ENCODE results near the gene CBX2.
"Not testable (repeated sequence)": the region's sequence is repeated elsewhere in the genome, so short reads cannot be mapped to it uniquely, and the experiment has no call there.

The CBX2 gene

DNA sequence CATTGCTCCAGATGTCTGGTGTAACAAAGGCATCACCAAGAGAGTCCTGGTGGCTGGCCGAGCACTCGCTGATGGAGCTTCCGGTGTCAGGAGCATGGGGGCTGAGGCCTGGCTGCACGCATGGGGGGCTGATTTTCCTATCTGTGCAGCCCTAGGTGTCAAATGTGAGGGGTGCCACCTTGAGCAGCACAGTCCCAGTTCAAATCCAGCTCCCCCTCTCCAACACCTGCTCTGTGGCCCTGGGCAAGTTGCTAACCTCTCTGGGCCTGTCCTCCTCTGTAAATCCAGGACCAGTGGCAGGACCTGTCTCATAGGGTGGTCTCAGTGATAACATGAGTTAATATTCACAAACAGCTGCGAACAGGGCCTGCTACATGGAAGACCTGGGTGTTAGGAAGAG, 34.3 kb upstream of the CBX2 start:
- no peak for DNase-seq

DNA sequence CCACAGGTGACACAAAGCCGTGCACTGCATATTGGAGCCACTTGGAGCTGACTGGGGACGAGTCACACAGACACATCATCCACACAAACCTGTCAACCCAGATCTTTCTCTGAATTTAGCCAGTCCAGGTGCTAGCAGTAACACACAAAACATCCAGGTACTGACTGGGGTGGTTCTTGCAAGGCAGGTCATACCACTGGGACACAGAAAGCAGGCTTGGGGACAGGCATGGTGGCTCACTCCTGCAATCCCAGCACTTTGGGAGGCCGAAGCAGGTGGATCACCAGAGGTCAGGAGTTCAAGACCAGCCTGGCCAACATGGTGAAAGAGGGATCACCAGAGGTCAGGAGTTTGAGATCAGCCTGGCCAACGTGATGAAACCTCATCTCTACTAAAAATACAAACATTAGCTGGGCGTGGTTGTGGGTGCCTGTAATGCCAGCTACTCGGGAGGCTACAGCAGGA, 32.3 kb upstream of the CBX2 start:
- DNase-seq = no peak

DNA sequence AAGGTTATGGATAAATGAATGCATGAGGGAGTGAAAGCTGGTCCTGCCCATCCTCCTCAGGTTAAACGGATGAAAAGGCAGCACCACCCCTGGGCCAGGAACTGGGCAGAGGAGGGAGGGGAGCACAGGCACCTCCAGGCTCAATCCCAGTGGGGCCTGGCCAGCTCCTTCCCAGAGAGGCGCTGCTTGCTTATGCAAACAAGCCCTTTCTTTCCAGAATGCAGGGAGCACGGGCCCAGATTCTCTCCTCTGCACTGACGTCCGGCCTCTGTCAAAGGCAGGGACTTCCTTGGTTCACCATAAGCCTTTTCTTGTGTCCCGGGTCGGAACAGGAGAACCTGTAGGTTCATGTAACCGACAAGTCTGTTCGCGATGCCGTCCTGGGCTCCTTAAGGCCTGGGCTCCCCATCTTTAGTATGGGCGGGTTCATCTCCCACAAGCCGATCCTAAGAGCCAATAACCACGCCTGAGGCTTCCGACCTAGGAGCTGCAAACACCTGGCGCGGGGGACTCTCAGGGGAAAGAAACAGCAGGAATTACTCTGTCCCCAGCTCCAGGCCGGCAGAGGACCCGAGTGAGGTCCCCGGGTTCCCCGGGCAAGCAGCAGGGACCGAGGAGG, 30.9 kb upstream of the CBX2 start:
- DNase-seq = no peak

DNA sequence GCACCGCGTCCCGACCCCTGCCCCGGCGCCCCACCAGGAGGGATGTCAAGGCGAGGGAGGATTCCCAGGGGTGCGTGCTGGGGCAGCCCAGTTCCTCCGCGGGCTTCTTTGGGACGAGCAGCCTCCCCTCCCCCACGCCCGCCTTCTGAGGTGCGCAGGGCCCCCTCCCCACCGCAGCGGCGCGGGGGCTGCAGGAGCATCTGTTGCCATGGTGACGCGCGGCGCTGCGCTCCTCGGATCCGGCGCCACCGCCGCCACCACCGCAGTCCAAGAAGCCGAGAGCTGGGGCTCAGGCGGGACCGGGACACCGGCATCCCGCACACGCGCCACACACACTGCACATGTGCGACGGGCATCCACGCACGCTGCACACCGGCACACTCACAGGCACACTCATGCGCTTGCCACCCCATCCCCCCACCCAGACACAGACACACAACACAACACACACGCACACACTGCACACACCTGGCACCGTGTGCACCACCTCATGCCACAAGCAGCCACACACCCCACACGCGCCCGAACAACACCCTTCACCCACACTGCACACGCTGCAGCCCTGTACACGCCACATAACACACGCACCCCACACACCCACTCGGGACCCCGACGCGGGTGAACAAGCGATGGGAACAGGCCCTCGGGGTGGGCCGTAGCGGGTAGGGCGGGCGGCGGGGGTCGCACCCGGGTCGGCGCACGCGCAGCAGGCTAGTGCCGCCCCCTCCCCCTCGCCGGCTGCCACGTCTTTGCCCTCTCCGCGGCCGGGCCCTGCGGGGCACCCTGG, 30.2 kb upstream of the CBX2 start:
- peak; percentile 44 for DNase-seq

- no peak for DNase-seq
Measured at GRCh38 chr17:79748295-79749099, 29.5 kb upstream of the CBX2 start.

- no peak for DNase-seq
Measured at GRCh38 chr17:79749156-79749815, 28.7 kb upstream of the CBX2 start.

- DNase-seq = no peak
Measured at GRCh38 chr17:79749958-79750357, 28.0 kb upstream of the CBX2 start.

GRCh38 chr17:79750650-79751545, 27.1 kb upstream of the CBX2 start:
- no peak for DNase-seq

- no peak for DNase-seq
Measured at GRCh38 chr17:79752175-79752574, 25.8 kb upstream of the CBX2 start.

- no peak for DNase-seq
Measured at GRCh38 chr17:79754370-79754769, 23.6 kb upstream of the CBX2 start.

DNA sequence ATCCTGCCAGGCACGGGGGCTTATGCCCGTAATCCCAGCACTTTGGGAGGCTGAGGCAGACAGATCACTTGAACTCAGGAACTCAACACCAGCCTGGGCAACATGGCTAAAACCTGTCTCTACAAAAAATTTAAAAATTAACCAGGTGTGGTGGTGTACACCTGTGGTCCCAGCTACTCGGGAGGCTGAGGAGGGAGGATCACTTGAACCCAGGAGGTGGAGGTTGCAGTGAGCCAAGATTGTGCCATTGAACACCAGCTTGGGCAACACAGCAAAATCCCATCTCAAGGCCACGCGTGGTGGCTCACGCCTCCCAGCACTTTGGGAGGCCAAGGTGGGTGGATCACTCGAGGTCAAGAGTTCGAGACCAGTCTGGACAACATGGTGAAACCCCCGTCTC, 23.0 kb upstream of the CBX2 start:
- not testable (repeated sequence) for DNase-seq

- no peak for DNase-seq
Measured at GRCh38 chr17:79755591-79755990, 22.4 kb upstream of the CBX2 start.

- no peak for DNase-seq
Measured at GRCh38 chr17:79757140-79757745, 20.7 kb upstream of the CBX2 start.

GRCh38 chr17:79758271-79758670, 19.7 kb upstream of the CBX2 start:
- DNase-seq = no peak

DNA sequence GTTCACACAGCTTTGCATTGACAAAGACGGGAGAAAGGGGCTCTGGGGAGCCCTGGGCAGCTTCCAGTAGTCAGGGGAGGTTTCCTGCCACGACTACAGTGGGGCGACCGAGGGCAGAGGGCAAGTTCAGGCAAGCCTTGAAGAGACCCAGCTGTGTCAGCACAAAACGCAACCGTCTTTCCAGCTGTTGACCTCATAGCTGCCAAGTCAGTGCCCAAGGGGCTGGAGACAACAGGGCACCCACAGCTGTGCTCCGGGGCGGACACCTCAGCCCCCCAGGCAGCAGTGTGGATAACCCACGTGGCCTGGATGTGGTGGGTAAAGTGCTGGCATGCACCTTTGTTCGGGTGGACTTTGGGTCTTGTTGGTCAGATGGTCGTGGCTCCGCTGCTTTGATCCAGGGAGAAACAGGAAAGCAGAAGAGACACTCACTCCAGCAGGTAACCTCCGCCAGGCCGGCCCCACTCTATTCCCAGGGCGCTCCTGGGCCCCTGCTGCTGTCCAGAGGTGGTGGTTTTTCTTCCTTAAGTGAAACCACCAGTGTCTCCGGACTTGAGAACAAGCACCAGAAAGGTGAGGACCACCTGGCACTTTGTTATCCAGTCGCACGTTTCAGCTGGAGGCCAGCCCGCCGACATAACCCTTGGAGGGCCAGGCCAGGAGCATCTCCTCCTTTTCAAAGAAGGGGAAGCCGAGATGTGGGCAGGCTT, 17.6 kb upstream of the CBX2 start:
- DNase-seq = no peak

DNA sequence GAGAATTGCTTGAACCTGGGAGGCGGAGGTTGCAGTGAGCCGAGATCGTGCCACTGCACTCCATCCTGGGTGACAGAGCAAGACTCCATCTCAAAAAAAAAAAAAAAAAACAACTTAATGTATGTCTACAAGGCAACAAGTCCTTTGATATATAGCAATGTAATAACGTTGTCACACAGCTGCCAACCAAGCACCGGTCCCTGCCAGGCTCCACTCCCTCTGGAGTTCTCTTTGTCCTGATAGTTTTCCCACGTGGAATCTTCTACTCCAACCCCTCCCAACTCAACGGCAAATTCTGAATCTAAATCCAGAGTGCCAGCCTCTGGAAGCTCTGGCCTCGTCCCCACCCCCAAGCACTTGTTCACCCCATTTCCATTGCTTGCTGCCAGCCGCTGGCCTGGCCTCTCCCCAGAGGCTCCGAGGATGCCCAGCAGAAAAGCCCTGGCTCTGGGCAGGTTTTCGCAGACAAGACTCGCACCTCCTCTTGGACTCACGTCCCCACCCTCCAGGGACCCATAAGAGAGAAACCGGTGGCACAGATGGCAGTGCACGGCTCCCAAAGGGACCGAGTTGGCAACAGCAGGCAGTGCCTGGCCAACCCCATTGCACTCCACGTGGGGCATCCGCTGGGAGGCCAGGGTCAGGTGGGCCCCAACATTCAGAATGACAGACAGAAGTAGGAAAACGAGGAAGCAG, 15.9 kb upstream of the CBX2 start:
- no peak for DNase-seq

- DNase-seq = no peak
Measured at GRCh38 chr17:79765708-79766107, 12.2 kb upstream of the CBX2 start.

DNA sequence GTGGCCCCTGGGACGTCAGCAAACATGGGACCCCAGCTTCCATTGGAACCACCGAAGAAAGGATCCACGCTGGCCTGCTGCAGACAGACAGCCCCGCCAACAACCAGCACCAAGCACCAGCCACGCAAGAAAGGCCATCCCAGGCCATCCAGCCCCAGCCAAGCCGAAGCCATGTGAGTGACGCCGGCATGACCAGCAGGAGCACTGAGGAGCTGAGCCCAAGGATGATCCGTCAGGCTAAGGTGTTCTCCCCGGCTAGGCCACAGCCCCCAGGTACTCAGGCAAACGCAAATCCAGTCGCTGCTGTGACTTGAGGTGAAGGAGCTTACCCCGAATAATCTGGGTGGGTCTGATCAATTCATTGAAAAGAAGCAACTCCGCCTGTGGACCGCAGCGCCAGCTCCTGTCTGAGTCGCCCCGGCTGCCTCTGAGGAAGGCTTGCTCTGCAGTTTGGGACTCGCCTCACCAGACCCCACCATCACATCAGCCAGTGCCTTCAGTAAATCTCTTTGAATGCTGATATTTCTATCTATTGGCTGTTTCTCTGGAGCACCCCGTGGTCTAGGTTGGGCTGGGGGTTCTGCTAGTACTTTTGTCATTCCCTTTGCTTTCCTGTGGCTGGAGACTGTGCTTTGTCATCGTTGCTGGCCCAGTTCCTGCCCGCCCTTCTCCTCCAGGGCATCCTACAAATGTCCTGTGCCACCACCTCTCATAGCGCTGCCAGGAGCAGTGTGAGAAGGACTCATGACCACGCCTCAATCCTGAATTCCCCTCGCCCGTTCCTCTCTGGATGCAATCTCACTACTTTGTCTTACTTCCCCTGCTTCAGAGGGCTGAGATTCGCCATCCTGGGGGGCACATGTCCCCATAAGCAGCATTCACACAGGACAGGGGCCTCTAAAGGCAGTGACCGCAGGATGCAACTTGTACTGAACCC, 8.1 kb upstream of the CBX2 start:
- DNase-seq = no peak

DNA sequence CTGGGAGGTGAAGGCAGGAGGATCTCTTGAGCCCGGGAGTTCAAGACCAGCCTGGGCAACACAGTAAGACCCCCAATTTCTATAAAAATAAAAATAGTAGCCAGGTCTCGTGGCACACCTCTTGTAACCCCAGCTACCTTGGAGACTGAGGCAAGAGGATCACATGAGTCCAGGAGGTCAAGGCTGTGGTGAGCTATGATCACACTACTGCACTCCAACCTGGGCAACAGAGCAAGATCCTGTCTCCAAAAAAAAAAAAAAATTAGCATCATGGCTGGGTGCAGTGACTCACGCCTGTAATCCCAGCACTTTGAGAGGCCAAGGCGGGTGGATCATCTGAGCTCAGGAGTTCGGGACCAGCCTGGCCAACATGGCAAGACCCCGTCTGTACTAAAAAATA, 6.7 kb upstream of the CBX2 start:
- DNase-seq = no peak
